GM18526 (cell line): ENCODE measurements around the gene PGPEP1.

ENCODE experiments used
- POLR2A ChIP-seq: IDR thresholded peaks from 3 replicates; pipeline ENCODE4 v1.6.1; 2011; ENCODE audit not compliant: insufficient read length; ENCODE audit errors: extremely low read depth

The PGPEP1 gene

GRCh38 chr19:18340990-18341868 lies 831 bp downstream of the PGPEP1 start:
- peak; percentile 38 for TF ChIP-seq POLR2A

GRCh38 chr19:18342090-18342632 lies 1.8 kb downstream of the PGPEP1 start:
- no peak for TF ChIP-seq POLR2A

- TF ChIP-seq POLR2A, result no peak
These were observed 4.2 kb downstream of the PGPEP1 start for GRCh38 chr19:18344582-18344950.

DNA sequence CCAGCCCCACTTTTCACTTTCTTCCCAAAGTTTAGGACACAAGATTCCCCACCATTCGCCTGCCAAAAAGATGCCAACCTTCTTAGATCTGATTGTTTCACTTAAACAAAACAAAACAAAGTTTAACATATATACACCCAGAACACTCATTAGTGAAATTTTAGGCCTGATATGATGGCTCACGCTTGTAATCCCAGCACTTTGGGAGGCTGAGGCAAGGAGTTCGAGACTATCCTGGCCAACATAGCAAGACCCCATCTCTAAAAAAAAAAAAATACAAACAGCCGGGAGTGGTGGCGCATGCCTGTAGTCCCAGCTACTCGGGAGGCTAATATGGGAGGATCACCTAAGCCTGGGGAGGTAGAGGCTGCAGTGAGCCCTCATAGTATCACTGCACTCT lies 4.9 kb downstream of the PGPEP1 start:
- no peak for TF ChIP-seq POLR2A

DNA sequence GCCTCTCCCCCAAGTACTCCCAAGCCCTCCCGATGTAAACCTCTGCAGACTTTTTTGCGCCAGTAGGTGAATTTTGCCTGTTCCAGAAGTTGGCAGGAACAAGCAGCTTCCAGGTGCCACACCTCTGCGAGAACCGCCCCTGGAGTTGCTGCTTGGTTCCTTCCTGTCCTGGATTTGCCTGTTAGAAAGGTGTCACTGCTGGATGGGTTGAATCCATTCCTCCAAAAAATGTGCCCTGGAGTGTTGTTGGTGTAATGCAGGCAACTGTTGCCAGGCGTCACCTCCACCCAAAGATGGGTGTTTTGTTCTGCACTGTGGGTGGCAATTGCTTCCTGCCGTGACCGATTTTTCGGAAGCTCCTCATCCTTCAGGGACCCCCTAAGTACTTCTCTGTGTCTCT lies 5.7 kb downstream of the PGPEP1 start:
- no peak for TF ChIP-seq POLR2A

DNA sequence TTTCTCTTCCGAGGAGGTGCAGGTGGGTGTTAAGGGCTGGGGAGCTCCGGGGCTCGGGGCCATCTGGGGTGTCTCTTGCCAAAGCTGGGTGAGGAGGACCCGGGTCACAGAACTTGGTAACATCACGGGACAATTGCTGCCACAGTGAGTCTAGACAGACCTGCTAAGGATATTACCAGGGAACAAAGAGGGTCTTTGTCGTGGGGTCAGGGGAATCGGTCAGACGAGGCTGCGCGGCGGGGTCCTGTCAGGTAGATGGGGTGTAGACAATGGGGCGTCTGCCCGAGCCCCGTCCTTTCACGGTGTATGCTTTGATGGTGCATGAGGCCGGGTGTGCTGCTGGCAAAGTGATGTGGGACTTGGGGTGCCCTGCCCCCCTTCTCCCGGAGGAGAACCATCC lies 7.8 kb downstream of the PGPEP1 start:
- TF ChIP-seq POLR2A, result no peak

- TF ChIP-seq POLR2A, result no peak
These were observed 9.2 kb downstream of the PGPEP1 start for GRCh38 chr19:18349524-18350128.

DNA sequence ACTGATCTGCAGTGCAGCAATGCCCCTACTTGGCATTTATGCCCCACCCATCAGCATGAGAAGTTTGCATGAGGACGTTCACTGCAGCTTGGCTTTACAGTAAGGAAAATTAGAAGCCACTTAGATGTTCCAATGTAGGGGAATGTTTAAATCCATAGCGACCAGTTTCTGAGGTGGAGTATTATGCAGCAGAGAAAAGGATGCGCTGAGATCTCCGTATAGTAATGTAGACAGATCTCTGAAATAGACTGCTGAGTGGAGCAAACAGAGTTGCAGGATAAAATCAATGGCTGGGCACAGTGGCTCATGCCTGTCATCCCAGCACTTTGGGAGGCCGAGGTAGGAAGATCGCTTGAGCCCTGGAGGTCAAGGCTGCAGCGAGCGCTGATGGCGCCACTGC lies 10.1 kb downstream of the PGPEP1 start:
- TF ChIP-seq POLR2A, result no peak

- no peak for TF ChIP-seq POLR2A
These were observed 11.1 kb downstream of the PGPEP1 start for GRCh38 chr19:18351544-18351943.

DNA sequence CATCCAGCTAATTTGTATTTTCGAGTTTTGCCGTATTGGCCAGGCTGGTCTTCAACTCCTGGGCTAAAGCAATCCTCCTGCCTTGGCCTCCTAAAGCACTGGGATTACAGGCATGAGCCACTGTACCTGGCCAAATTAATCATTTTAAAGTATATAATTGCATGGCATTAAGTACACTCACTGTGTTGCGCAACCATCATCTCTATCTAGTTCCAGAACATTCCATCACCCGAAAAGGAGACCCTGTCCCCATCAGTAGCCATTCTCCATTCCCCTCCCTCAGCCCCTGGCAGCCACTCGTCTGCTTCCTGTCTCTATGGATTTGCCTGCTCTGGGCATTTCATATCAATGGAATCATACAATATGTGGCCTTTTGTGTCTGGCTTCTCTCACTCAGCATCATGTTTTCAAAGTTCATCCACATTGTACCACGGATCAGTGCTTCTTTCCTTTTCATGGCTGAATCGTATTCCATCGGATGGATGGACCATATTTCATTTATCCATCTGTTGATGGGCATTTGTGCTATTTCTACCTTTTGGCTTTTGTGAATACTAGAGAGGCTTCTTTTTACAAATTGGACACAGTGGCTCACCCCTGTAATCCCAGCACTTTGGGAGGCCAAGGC lies 13.1 kb downstream of the PGPEP1 start:
- no peak for TF ChIP-seq POLR2A

DNA sequence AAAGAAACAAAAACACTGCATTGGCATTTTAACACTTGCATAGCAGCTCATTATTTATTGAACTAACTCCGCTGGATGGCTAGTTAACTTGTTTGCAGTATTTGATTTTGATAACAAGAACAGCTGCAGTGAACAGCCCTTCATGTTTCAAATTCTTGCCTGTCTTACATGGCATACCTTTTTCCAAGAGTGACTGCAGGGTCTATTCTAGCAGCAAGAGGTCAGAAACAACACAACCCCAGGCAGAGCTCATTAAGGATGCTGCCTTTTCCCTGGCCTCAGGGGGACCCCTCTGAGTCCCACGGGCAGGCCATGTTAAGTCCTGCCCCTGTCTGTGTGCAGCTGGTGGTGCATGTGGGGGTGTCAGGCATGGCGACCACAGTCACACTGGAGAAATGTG lies 16.6 kb downstream of the PGPEP1 start:
- no peak for TF ChIP-seq POLR2A

GRCh38 chr19:18361646-18362045 lies 21.2 kb downstream of the PGPEP1 start:
- TF ChIP-seq POLR2A, result no peak

- TF ChIP-seq POLR2A, result no peak
These were observed 22.6 kb downstream of the PGPEP1 start for GRCh38 chr19:18362934-18363542.

GRCh38 chr19:18363787-18364186 lies 23.4 kb downstream of the PGPEP1 start:
- no peak for TF ChIP-seq POLR2A

GRCh38 chr19:18364826-18365528 lies 24.6 kb downstream of the PGPEP1 start:
- TF ChIP-seq POLR2A, result no peak

DNA sequence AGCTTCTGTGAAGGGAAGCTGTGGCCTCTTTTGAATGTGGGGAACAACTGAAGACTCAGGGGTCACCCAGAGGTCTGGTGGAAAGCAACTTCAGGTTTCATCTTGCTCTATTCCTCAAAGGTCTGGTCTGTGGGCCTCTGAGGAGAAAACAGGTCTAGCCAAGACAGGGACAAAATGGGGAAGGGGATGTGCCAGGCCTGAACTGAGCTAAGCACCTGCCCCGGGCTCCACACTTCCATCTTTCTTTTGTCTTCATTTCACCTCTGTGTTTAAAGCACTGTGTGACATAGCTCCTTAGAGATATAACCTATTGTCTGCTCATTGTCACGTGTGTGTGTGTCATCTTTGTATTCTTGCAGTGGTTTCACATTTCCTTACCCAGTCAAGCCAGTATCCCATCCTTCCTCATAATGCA lies 25.6 kb downstream of the PGPEP1 start:
- TF ChIP-seq POLR2A, result no peak
